Measurements from ENCODE around the gene FRMD1.
A peak's percentile ranks its signal among the peaks of the same experiment; 100 is the strongest.

GRCh38 chr6:168045141-168045691 lies 33.8 kb downstream of the FRMD1 start:
- TF ChIP-seq ZNF677 (tag by site-specific recombination; IDR thresholded peaks at IDR 0.05) = no peak
- no peak for TF ChIP-seq ZNF10 (tag by site-specific recombination; IDR thresholded peaks at IDR 0.05)
- no peak for TF ChIP-seq ZNF530 (tag by site-specific recombination; IDR thresholded peaks at IDR 0.05; ENCODE audit: low read depth)
- TF ChIP-seq CTCF (tag by site-specific recombination; IDR thresholded peaks at IDR 0.05) = peak; percentile 44; the same call in 1 of the 2 replicates
- no peak for TF ChIP-seq PRDM2 (tag by site-specific recombination; IDR thresholded peaks at IDR 0.05; ENCODE audit: borderline replicate concordance)
- no peak for TF ChIP-seq ZEB2 (tag by site-specific recombination; IDR thresholded peaks at IDR 0.05)
- TF ChIP-seq ZNF610 (tag by site-specific recombination; IDR thresholded peaks at IDR 0.05; ENCODE audit: borderline replicate concordance) = no peak
- TF ChIP-seq PBX3 (CRISPR knock-in tag; IDR thresholded peaks at IDR 0.05) = no peak
- no peak for TF ChIP-seq ZNF23 (tag by site-specific recombination; IDR thresholded peaks at IDR 0.05; ENCODE audit: borderline replicate concordance)
- no peak for TF ChIP-seq MYNN (tag by site-specific recombination; IDR thresholded peaks at IDR 0.05; ENCODE audit: borderline replicate concordance)
